ENCODE measurements around the gene PEX13.

PEX13 gene

DNA sequence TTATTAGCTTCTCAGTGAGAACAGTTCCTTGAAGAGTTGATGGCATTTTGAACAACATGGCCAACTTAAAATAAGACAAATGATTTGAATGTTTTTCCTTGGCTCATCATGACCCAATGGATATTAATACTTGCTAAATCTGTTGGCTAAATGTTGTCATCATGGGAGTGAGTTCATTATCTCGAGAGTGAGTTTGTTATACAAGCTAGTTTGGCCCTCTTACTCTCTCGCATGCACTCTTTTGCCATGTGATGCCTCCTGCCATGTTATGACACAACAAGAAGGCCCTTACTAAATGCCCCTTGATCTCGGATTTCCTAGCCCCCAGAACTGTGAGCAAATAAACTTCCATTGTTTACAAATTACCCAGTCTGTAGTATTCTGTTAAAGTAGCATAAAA, 25.3 kb downstream of the PEX13 start:
- no peak overlapping the region for H3K4me3 ChIP-seq (ENCODE audit: low read depth, low read length)
- DNase-seq (ENCODE audit: low read depth), result no peak

DNA sequence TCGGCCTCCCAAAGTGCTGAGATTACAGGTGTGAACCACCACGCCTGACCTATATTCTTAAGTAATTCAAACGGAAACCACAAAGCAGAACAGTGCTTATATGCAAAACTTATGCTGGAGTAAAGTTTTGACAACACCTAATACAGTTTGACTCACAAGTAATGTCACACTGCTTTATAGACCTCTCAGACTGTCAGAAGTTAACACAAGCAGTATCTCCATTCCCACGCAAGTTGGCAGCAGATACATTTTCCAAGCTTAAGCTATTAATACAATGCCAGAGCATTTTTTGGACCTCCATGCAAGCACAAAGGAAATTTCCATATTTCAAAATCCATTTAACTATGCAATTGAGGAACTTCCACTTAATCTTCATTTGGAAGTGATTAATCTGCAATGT, 27.1 kb downstream of the PEX13 start:
- TF ChIP-seq, protein P1, sequence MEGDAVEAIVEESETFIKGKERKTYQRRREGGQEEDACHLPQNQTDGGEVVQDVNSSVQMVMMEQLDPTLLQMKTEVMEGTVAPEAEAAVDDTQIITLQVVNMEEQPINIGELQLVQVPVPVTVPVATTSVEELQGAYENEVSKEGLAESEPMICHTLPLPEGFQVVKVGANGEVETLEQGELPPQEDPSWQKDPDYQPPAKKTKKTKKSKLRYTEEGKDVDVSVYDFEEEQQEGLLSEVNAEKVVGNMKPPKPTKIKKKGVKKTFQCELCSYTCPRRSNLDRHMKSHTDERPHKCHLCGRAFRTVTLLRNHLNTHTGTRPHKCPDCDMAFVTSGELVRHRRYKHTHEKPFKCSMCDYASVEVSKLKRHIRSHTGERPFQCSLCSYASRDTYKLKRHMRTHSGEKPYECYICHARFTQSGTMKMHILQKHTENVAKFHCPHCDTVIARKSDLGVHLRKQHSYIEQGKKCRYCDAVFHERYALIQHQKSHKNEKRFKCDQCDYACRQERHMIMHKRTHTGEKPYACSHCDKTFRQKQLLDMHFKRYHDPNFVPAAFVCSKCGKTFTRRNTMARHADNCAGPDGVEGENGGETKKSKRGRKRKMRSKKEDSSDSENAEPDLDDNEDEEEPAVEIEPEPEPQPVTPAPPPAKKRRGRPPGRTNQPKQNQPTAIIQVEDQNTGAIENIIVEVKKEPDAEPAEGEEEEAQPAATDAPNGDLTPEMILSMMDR (conservative IDR thresholded peaks at IDR 0.05; ENCODE audit: low read depth, low read length), result no peak
- no peak overlapping the region for H3K4me3 ChIP-seq (ENCODE audit: low read depth, low read length)
- DNase-seq (ENCODE audit: low read depth), result no peak

More for the DNA sequence above, 25.3 kb downstream of the PEX13 start:
- TF ChIP-seq, protein P1 (conservative IDR thresholded peaks at IDR 0.05; ENCODE audit: low read depth, low read length), result no peak

DNA sequence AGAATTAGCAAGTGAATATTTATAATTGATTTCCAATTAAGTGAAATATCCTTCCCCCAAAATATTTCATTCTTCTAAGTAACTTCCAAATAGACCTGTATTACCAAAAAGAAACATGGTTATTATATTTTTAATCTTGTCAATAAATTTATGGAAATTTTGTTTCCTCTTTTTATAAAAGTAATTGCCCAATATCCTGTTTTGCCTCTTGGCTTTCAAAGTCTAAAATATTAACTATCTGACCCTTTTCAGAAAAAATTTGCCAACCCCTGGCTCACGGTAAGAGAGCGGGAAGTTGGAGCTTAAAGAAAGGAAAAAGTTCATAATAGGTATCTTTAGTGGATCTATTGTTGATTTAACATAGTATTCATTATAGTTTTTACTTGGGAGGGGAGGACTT, 27.7 kb downstream of the PEX13 start:
- TF ChIP-seq, protein P1 (conservative IDR thresholded peaks at IDR 0.05; ENCODE audit: low read depth, low read length), result no peak
- no peak overlapping the region for H3K4me3 ChIP-seq (ENCODE audit: low read depth, low read length)
- DNase-seq (ENCODE audit: low read depth), result no peak

DNA sequence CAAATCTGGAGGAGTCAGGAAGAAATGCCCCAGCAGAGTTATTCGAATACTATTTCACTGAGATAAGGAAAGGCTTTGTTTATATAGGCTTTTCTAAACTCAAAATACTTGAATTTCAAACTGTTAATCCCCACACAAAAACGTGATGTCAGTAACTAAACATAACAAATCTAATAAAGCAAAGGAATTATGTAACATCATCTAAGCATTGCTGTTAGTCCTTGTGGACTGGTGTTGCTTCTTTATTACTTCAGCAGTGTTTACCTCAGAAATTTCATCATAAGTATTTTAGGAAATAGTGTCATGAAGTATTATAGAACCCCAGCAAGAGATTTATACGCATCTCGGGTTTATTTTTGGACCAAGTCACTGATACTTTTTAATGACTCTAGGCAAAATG, 28.5 kb downstream of the PEX13 start:
- H3K4me3 ChIP-seq (ENCODE audit: low read depth, low read length), result no peak overlapping the region
- TF ChIP-seq, protein P1 (conservative IDR thresholded peaks at IDR 0.05; ENCODE audit: low read depth, low read length), result no peak
- peak; percentile 53 for DNase-seq (ENCODE audit: low read depth)

DNA sequence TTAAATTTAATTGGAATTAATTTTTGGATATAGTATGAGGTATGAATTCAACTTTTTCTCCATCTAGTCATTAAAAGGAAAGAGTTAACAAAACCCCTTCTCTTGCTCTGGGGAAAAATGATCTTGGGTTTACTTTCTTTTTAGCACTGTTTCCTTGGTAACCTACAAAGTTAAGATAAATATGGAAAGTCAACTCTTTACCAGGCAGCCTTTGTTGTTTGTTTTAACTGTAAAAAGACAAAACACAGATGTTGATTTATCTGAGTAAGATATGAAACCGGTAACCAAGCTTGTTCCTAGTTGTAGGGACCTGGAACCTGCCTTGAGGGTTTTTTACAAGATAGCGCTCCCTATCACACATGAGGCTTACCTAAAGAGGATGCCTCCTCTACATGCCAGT, 38.0 kb downstream of the PEX13 start:
- no peak overlapping the region for H3K4me3 ChIP-seq (ENCODE audit: low read depth, low read length)
- TF ChIP-seq, protein P1 (conservative IDR thresholded peaks at IDR 0.05; ENCODE audit: low read depth, low read length), result no peak

DNA sequence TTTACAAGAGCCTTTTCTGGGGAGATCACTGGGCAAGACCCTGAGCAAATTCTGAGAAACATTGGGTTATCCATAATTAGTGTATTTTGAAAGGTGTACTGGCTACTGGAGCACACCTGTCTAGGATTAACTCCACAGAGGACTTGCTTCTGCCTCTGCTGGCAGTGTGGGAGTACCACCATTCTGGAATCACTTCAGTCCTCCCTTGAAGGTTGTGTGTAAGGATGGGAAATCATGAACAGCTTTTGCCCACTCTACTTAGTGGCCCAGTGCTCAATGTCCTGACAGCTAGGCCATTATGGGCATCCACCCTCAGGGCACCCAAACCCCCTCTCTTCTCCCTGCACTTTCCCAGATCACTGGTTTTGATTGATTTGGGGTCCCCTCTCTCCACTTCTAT, 40.0 kb downstream of the PEX13 start:
- DNase-seq (ENCODE audit: low read depth), result no peak
- no peak overlapping the region for H3K4me3 ChIP-seq (ENCODE audit: low read depth, low read length)
- TF ChIP-seq, protein P1 (conservative IDR thresholded peaks at IDR 0.05; ENCODE audit: low read depth, low read length), result no peak

More for the DNA sequence above, 38.0 kb downstream of the PEX13 start:
- DNase-seq (ENCODE audit: low read depth), result peak; percentile 30

DNA sequence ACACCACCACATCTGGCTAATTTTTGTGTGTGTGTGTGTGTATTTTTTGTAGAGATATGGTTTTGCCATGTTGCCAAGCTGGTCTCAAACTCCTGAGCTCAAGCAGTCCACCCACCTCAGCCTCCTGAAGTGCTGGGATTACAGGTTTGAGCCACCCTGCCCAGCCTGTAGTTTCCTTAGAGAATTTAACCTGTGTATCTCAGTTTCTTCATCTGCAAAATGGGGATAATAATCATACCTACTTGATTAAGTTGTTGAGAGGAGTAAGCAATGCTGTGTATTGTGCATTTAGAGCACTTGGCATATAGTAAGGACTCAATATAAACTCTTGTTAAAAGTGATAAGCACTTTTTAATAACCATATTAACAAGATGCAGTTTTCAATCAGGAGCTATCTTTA, 41.9 kb downstream of the PEX13 start:
- no peak for DNase-seq (ENCODE audit: low read depth)

More for the DNA sequence above, 41.9 kb downstream of the PEX13 start:
- H3K4me3 ChIP-seq (ENCODE audit: low read depth, low read length), result no peak overlapping the region
- TF ChIP-seq, protein P1 (conservative IDR thresholded peaks at IDR 0.05; ENCODE audit: low read depth, low read length), result no peak

All from choroid plexus epithelial cell (primary cell).